Tibial nerve (tissue), 4 donors: ENCODE data around the gene PRKAR1B. TPM values are rescaled to one million over a fixed set of nuclear protein-coding genes. Genes with fewer than 3 reads are reported as not detected.

Source experiments
- DNase-seq, 2 donors: peaks; one replicate each; pipeline ENCODE4 v3.0.0-alpha.2; 2019; ENCODE audit warnings: low spot score in 2 of 2
- H3K27ac ChIP-seq, 4 donors: fragments of 200-600 bp; sonication (generic) in 3 of 4; one replicate each; pipeline ENCODE4 v1.5.1; 2017 to 2019; ENCODE audit warnings: mild to moderate bottlenecking in 1 of 4
- H3K27me3 ChIP-seq, 2 donors: fragments of 200-600 bp; sonication (generic) in 1 of 2; one replicate each; pipeline versions ENCODE4 v1.5.1 to v1.6.0; 2017 to 2019
- H3K36me3 ChIP-seq, 3 donors: fragments of 200-600 bp; sonication (generic); one replicate each; pipeline ENCODE4 v1.5.1; 2018 to 2019
- H3K4me1 ChIP-seq, 4 donors: fragments of 200-600 bp; sonication (generic) in 3 of 4; one replicate each; pipeline ENCODE4 v1.5.1; 2017 to 2019
- H3K4me3 ChIP-seq, 4 donors: fragments of 200-600 bp; sonication (generic) in 3 of 4; one replicate each; pipeline ENCODE4 v1.5.1; 2017 to 2019; ENCODE audit warnings: mild to moderate bottlenecking in 1 of 4, moderate library complexity in 1 of 4
- H3K9me3 ChIP-seq, 4 donors: fragments of 200-600 bp; sonication (generic) in 3 of 4; one replicate each; pipeline ENCODE4 v1.5.1; 2017 to 2019
- CTCF ChIP-seq, 5 experiments: fragments of 200-600 bp in 3 of 5; fragments of 450-650 bp in 2 of 5; sonication (generic) in 3 of 5; IDR thresholded peaks; one replicate each; pipeline ENCODE4 v1.5.1; 2016 to 2019; ENCODE audit warnings: antibody characterized with exemption in 5 of 5, mild to moderate bottlenecking in 3 of 5, moderate library complexity in 2 of 5
- EP300 ChIP-seq, 2 donors: sonication (generic); formaldehyde crosslinking; IDR thresholded peaks; one replicate each; pipeline ENCODE4 v1.6.1; 2017; ENCODE audit warnings: antibody characterized with exemption in 2 of 2, mild to moderate bottlenecking in 1 of 2
- POLR2A ChIP-seq, 2 donors: fragments of 450-650 bp; IDR thresholded peaks; one replicate each; pipeline ENCODE4 v1.6.1; 2017; ENCODE audit warnings: antibody characterized with exemption in 2 of 2, mild to moderate bottlenecking in 2 of 2, moderate library complexity in 2 of 2
- WGBS, 2 donors: methylation state at CpG; one replicate each; pipeline ENCODE4 v1.1.5; 2018; 5-methylcytosine and 5-hydroxymethylcytosine counted together
- total RNA-seq, 4 donors: library from RNA; depleted of rRNA; stranded (reverse); fragments of >200 nt; gene quantifications; one replicate each; pipeline ENCODE4 v1.1.0, GENCODE V29; 2016

Gene PRKAR1B
- total RNA-seq, 4 donors from 2014 or later = 2.7 to 12.3 (median 4.8) TPM

GRCh38 chr7:603152-603951 is 123.7 kb downstream of the PRKAR1B start:
- no peak for DNase-seq
- no peaks in the 10 kb centered on the region for H3K36me3 ChIP-seq
- peaks cover 0 to 49% (median 33%) of the 10 kb centered on the region in 4 donors for H3K4me1 ChIP-seq
- H3K9me3 ChIP-seq = no peaks in the 10 kb centered on the region
- peak overlapping the region; percentile 59 to 94 (median 85) for H3K27ac ChIP-seq
- TF ChIP-seq POLR2A (IDR thresholded peaks at IDR 0.05) = no peak
- no peak for TF ChIP-seq EP300 (IDR thresholded peaks at IDR 0.05)
- no peak for TF ChIP-seq CTCF (IDR thresholded peaks at IDR 0.05)
- 93 to 97% methylated on average over 12 of the region's 12 CpGs for WGBS, 2 donors
- no peaks in the 10 kb centered on the region for H3K27me3 ChIP-seq
- H3K4me3 ChIP-seq = no peak overlapping the region

- WGBS, 2 donors = 51 to 56% methylated on average over 34 to 37 of the region's 38 CpGs
- Histone ChIP-seq H3K27ac (peak overlapping the region; percentile 55 to 94 (median 85)), H3K27me3 (no peaks in the 10 kb centered on the region), H3K4me3 (peak overlapping the region in 2 of 4 donors; percentile 27 to 33), H3K36me3 (no peaks in the 10 kb centered on the region), H3K9me3 (no peaks in the 10 kb centered on the region), H3K4me1 (peaks cover 0 to 42% (median 33%) of the 10 kb centered on the region in 4 donors)
- TF ChIP-seq CTCF (IDR thresholded peaks at IDR 0.05) (no peak), POLR2A (IDR thresholded peaks at IDR 0.05) (no peak), EP300 (IDR thresholded peaks at IDR 0.05) (no peak)
- no peak for DNase-seq
Measured at GRCh38 chr7:602341-603141, 124.5 kb downstream of the PRKAR1B start.

GRCh38 chr7:601595-602340 is 125.3 kb downstream of the PRKAR1B start:
- TF ChIP-seq CTCF (IDR thresholded peaks at IDR 0.05) = no peak
- peak in 1 of 2 donors; percentile 56 for TF ChIP-seq EP300 (IDR thresholded peaks at IDR 0.05)
- no peak for TF ChIP-seq POLR2A (IDR thresholded peaks at IDR 0.05)
- H3K9me3 ChIP-seq = no peaks in the 10 kb centered on the region
- 15 to 21% methylated on average over 19 to 39 of the region's 39 CpGs for WGBS, 2 donors
- H3K27ac ChIP-seq = peak overlapping the region; percentile 55 to 94 (median 85)
- H3K4me1 ChIP-seq = peaks cover 0 to 43% (median 33%) of the 10 kb centered on the region in 4 donors
- DNase-seq = no peak
- no peaks in the 10 kb centered on the region for H3K27me3 ChIP-seq
- H3K36me3 ChIP-seq = no peaks in the 10 kb centered on the region
- peak overlapping the region in 3 of 4 donors; percentile 12 to 33 (median 27) for H3K4me3 ChIP-seq

- Histone ChIP-seq H3K4me1 (peaks cover 0 to 50% (median 36%) of the 10 kb centered on the region in 4 donors), H3K4me3 (peak overlapping the region in 2 of 4 donors; percentile 27 to 33), H3K27ac (peak overlapping the region; percentile 55 to 94 (median 85)), H3K9me3 (no peaks in the 10 kb centered on the region), H3K27me3 (no peaks in the 10 kb centered on the region), H3K36me3 (no peaks in the 10 kb centered on the region)
- WGBS, 2 donors = 65 to 67% methylated on average over 21 to 22 of the region's 22 CpGs
- no peak for DNase-seq
- TF ChIP-seq CTCF (IDR thresholded peaks at IDR 0.05) = no peak
- no peak for TF ChIP-seq POLR2A (IDR thresholded peaks at IDR 0.05)
- TF ChIP-seq EP300 (IDR thresholded peaks at IDR 0.05) = no peak
Measured at GRCh38 chr7:601036-601594, 126.0 kb downstream of the PRKAR1B start.
